Activated T-cell treated with anti-CD3 and anti-CD28 coated beads, Interleukin-2, amount 50 U/mL, for 4 hours (primary cell): ENCODE results near the gene BICD2. TPM values are rescaled to one million over a fixed set of nuclear protein-coding genes. Genes with fewer than 3 reads are reported as not detected.
"Not testable (repeated sequence)": the region's sequence is repeated elsewhere in the genome, so short reads cannot be mapped to it uniquely, and the experiment has no call there.

Experiments used
- ATAC-seq, 2 donors: fragments of 200-7000 bp; cut with Tn5 transposase; one replicate each; pipeline ENCODE4 v1.10.0; 2021
- DNase-seq: peaks from one replicate; pipeline ENCODE4 v3.0.0-alpha.2; 2020
- H3K27me3 Mint-ChIP-seq: one replicate; pipeline ENCODE4 v1.8.0; 2021; ENCODE audit warnings: low read depth, mixed read lengths
- H3K36me3 Mint-ChIP-seq: one replicate; pipeline ENCODE4 v1.8.0; 2022; ENCODE audit warnings: mixed read lengths; ENCODE audit not compliant: insufficient read depth
- H3K4me1 Mint-ChIP-seq: one replicate; pipeline ENCODE4 v1.8.0; 2021; ENCODE audit warnings: low read depth, mixed read lengths
- H3K4me3 Mint-ChIP-seq: one replicate; pipeline ENCODE4 v1.8.0; 2021; ENCODE audit warnings: mild to moderate bottlenecking, moderate library complexity, mixed read lengths
- H3K9me3 Mint-ChIP-seq: one replicate; pipeline ENCODE4 v1.8.0; 2021; ENCODE audit warnings: mixed read lengths
- total RNA-seq, 3 donors: library from RNA; stranded (reverse); gene quantifications; one replicate each; pipeline ENCODE4 v1.2.1, GENCODE V29; 2021

BICD2 gene
- total RNA-seq, 3 donors from 2014 or later, result 29.3 to 32.3 (median 30.1) TPM

GRCh38 chr9:92786298-92786697 is 21.7 kb upstream of the BICD2 start:
- Mint-ChIP-seq H3K4me1 (peaks cover 15% of the 10 kb centered on the region), H3K27me3 (peaks cover 2% of the 10 kb centered on the region), H3K36me3 (no peaks in the 10 kb centered on the region), H3K4me3 (no peak overlapping the region), H3K9me3 (peaks cover 11% of the 10 kb centered on the region)
- ATAC-seq (no peak), DNase-seq (no peak)

GRCh38 chr9:92781899-92782298 is 17.3 kb upstream of the BICD2 start:
- Mint-ChIP-seq H3K4me1 (peaks cover 7% of the 10 kb centered on the region), H3K4me3 (no peak overlapping the region), H3K36me3 (no peaks in the 10 kb centered on the region), H3K27me3 (no peaks in the 10 kb centered on the region), H3K9me3 (peaks cover 11% of the 10 kb centered on the region)
- ATAC-seq (peak; percentile 27 to 52), DNase-seq (no peak)

- no peaks in the 10 kb centered on the region for H3K36me3 Mint-ChIP-seq
Measured at GRCh38 chr9:92780206-92780605, 15.6 kb upstream of the BICD2 start.

GRCh38 chr9:92775466-92775865 is 10.8 kb upstream of the BICD2 start:
- H3K27me3 Mint-ChIP-seq, result peaks cover 4% of the 10 kb centered on the region
- no peaks in the 10 kb centered on the region for H3K9me3 Mint-ChIP-seq
- ATAC-seq (no peak), DNase-seq (no peak)
- H3K4me3 Mint-ChIP-seq, result no peak overlapping the region
- peaks cover 5% of the 10 kb centered on the region for H3K4me1 Mint-ChIP-seq
- no peaks in the 10 kb centered on the region for H3K36me3 Mint-ChIP-seq

More at GRCh38 chr9:92780206-92780605, 15.6 kb upstream of the BICD2 start:
- Mint-ChIP-seq H3K4me3 (no peak overlapping the region), H3K27me3 (peaks cover 4% of the 10 kb centered on the region), H3K9me3 (no peaks in the 10 kb centered on the region), H3K4me1 (peaks cover 7% of the 10 kb centered on the region)
- ATAC-seq (no peak), DNase-seq (no peak)

- Mint-ChIP-seq H3K36me3 (no peaks in the 10 kb centered on the region), H3K27me3 (peaks cover 4% of the 10 kb centered on the region), H3K4me3 (no peak overlapping the region), H3K4me1 (peaks cover 16% of the 10 kb centered on the region), H3K9me3 (no peaks in the 10 kb centered on the region)
- DNase-seq (no peak), ATAC-seq (no peak)
Measured at GRCh38 chr9:92774274-92774673, 9.6 kb upstream of the BICD2 start.

GRCh38 chr9:92773810-92774209 is 9.2 kb upstream of the BICD2 start:
- no peak for ATAC-seq
- peaks cover 16% of the 10 kb centered on the region for H3K4me1 Mint-ChIP-seq
- no peak for DNase-seq
- H3K9me3 Mint-ChIP-seq, result no peaks in the 10 kb centered on the region
- H3K36me3 Mint-ChIP-seq, result no peaks in the 10 kb centered on the region
- H3K4me3 Mint-ChIP-seq, result no peak overlapping the region
- H3K27me3 Mint-ChIP-seq, result peaks cover 4% of the 10 kb centered on the region

- Mint-ChIP-seq H3K4me1 (peaks cover 16% of the 10 kb centered on the region), H3K4me3 (no peak overlapping the region), H3K27me3 (peaks cover 6% of the 10 kb centered on the region), H3K9me3 (no peaks in the 10 kb centered on the region), H3K36me3 (no peaks in the 10 kb centered on the region)
- DNase-seq (no peak), ATAC-seq (no peak)
Measured at GRCh38 chr9:92771309-92771708, 6.7 kb upstream of the BICD2 start.

GRCh38 chr9:92770360-92770995 is 5.8 kb upstream of the BICD2 start:
- Mint-ChIP-seq H3K4me3 (no peak overlapping the region), H3K9me3 (no peaks in the 10 kb centered on the region), H3K27me3 (peaks cover 3% of the 10 kb centered on the region), H3K36me3 (no peaks in the 10 kb centered on the region), H3K4me1 (peaks cover 24% of the 10 kb centered on the region)
- DNase-seq (no peak), ATAC-seq (peak; percentile 8 to 19)

GRCh38 chr9:92769990-92770359 is 5.3 kb upstream of the BICD2 start:
- Mint-ChIP-seq H3K4me1 (peaks cover 25% of the 10 kb centered on the region), H3K9me3 (no peaks in the 10 kb centered on the region), H3K4me3 (no peak overlapping the region), H3K27me3 (peaks cover 2% of the 10 kb centered on the region), H3K36me3 (no peaks in the 10 kb centered on the region)
- DNase-seq (no peak), ATAC-seq (no peak)

- DNase-seq (no peak), ATAC-seq (no peak)
- no peaks in the 10 kb centered on the region for H3K9me3 Mint-ChIP-seq
- no peak overlapping the region for H3K4me3 Mint-ChIP-seq
- H3K36me3 Mint-ChIP-seq, result no peaks in the 10 kb centered on the region
- H3K4me1 Mint-ChIP-seq, result peaks cover 25% of the 10 kb centered on the region
- H3K27me3 Mint-ChIP-seq, result peaks cover 2% of the 10 kb centered on the region
Measured at GRCh38 chr9:92769286-92769685, 4.7 kb upstream of the BICD2 start.

- H3K4me1 Mint-ChIP-seq, result peaks cover 25% of the 10 kb centered on the region
- not testable (repeated sequence) for ATAC-seq, H3K27me3 Mint-ChIP-seq, H3K9me3 Mint-ChIP-seq, H3K36me3 Mint-ChIP-seq, H3K4me3 Mint-ChIP-seq, DNase-seq
Measured at GRCh38 chr9:92768816-92769215, 4.2 kb upstream of the BICD2 start.

GRCh38 chr9:92767066-92768054 is 2.7 kb upstream of the BICD2 start:
- H3K4me1 Mint-ChIP-seq, result peaks cover 37% of the 10 kb centered on the region
- DNase-seq, result no peak
- H3K36me3 Mint-ChIP-seq, result no peaks in the 10 kb centered on the region
- H3K4me3 Mint-ChIP-seq, result no peak overlapping the region
- peaks cover 2% of the 10 kb centered on the region for H3K27me3 Mint-ChIP-seq
- no peak for ATAC-seq
- no peaks in the 10 kb centered on the region for H3K9me3 Mint-ChIP-seq

- peak; percentile 95 for DNase-seq
- ATAC-seq, result peak; percentile 94
- Mint-ChIP-seq H3K27me3 (peaks cover 2% of the 10 kb centered on the region), H3K4me3 (peak overlapping the region; percentile 87), H3K9me3 (no peaks in the 10 kb centered on the region), H3K36me3 (no peaks in the 10 kb centered on the region), H3K4me1 (peaks cover 47% of the 10 kb centered on the region)
Measured at GRCh38 chr9:92764988-92765936, 629 bp upstream of the BICD2 start.
